22Rv1 (cell line): Measurements from ENCODE around the gene IGF1.

Source experiments
- CTCF ChIP-seq: fragments of 450-650 bp; IDR thresholded peaks from 2 replicates; pipeline ENCODE4 v1.5.1; 2017; ENCODE audit warnings: mild to moderate bottlenecking
- ZFX ChIP-seq: fragments of 450-650 bp; IDR thresholded peaks from 2 replicates; pipeline ENCODE4 v1.6.1; 2017; ENCODE audit warnings: antibody characterized with exemption, borderline replicate concordance

- TF ChIP-seq CTCF (no peak), ZFX (no peak)
Measured at GRCh38 chr12:102497743-102498142, 17.4 kb upstream of the IGF1 start.
